ENCODE data around the gene ANGPTL8. TPM values are rescaled to one million over a fixed set of nuclear protein-coding genes. Genes with fewer than 3 reads are reported as not detected.

Gene ANGPTL8
- not detected for polyA plus RNA-seq

GRCh38 chr19:11239377-11240000 is at the start of gene ANGPTL8:
Gene ANGPTL8 (plus strand): TSS chr19:11239619. CDS start chr19:11239638, 19 bp downstream.
- Mint-ChIP-seq H3K4me1 (peaks cover 5 to 7% of the 10 kb centered on the region in 2 donors), H3K27me3 (ENCODE audit: low read depth in 3 of 3) (peaks cover 0 to 9% (median 4%) of the 10 kb centered on the region in 3 donors), H3K4me3 (no peak within 1 kb of the TSS), H3K27ac (no peak within 1 kb of the TSS), H3K9me3 (peaks cover 7 to 15% (median 10%) of the 10 kb centered on the region in 6 donors), H3K36me3 (peaks cover 0 to 10% (median 4%) of the 10 kb centered on the region in 3 donors)
- DNase-seq: no peak

- no peak for DNase-seq
- no peaks in the 10 kb centered on the region for H3K9me3 Mint-ChIP-seq
- H3K4me3 Mint-ChIP-seq: no peak overlapping the region
- H3K36me3 Mint-ChIP-seq: no peaks in the 10 kb centered on the region
- no peaks in the 10 kb centered on the region for H3K27me3 Mint-ChIP-seq (ENCODE audit: low read depth in 3 of 3)
- no peaks in the 10 kb centered on the region for H3K4me1 Mint-ChIP-seq
- no peak overlapping the region for H3K27ac Mint-ChIP-seq
Measured at GRCh38 chr19:11190501-11190900, 48.9 kb upstream of the ANGPTL8 start.

- Mint-ChIP-seq H3K27me3 (ENCODE audit: low read depth in 3 of 3) (no peaks in the 10 kb centered on the region), H3K9me3 (no peaks in the 10 kb centered on the region), H3K27ac (no peak overlapping the region), H3K36me3 (no peaks in the 10 kb centered on the region), H3K4me1 (peaks cover 0 to 2% of the 10 kb centered on the region in 2 donors), H3K4me3 (no peak overlapping the region)
- no peak for DNase-seq
Measured at GRCh38 chr19:11191273-11191755, 48.1 kb upstream of the ANGPTL8 start.

- no peak overlapping the region for H3K4me3 Mint-ChIP-seq
- peaks cover 0 to 5% of the 10 kb centered on the region in 2 donors for H3K4me1 Mint-ChIP-seq
- H3K27me3 Mint-ChIP-seq (ENCODE audit: low read depth in 3 of 3): no peaks in the 10 kb centered on the region
- DNase-seq: no peak
- H3K27ac Mint-ChIP-seq: no peak overlapping the region
- no peaks in the 10 kb centered on the region for H3K9me3 Mint-ChIP-seq
- no peaks in the 10 kb centered on the region for H3K36me3 Mint-ChIP-seq
Measured at GRCh38 chr19:11191934-11192333, 47.5 kb upstream of the ANGPTL8 start.

- Mint-ChIP-seq H3K9me3 (no peaks in the 10 kb centered on the region), H3K27ac (no peak overlapping the region), H3K4me3 (no peak overlapping the region), H3K36me3 (no peaks in the 10 kb centered on the region), H3K27me3 (ENCODE audit: low read depth in 3 of 3) (peaks cover 0 to 3% (median 0%) of the 10 kb centered on the region in 3 donors), H3K4me1 (peaks cover 6 to 9% of the 10 kb centered on the region in 2 donors)
- no peak for DNase-seq
Measured at GRCh38 chr19:11192957-11193939, 46.2 kb upstream of the ANGPTL8 start.

GRCh38 chr19:11194173-11194572 is 45.2 kb upstream of the ANGPTL8 start:
- DNase-seq: no peak
- Mint-ChIP-seq H3K9me3 (no peaks in the 10 kb centered on the region), H3K27ac (no peak overlapping the region), H3K4me1 (peaks cover 6 to 9% of the 10 kb centered on the region in 2 donors), H3K27me3 (ENCODE audit: low read depth in 3 of 3) (peaks cover 0 to 3% (median 0%) of the 10 kb centered on the region in 3 donors), H3K36me3 (no peaks in the 10 kb centered on the region), H3K4me3 (no peak overlapping the region)

- Mint-ChIP-seq H3K4me1 (peaks cover 6 to 9% of the 10 kb centered on the region in 2 donors), H3K9me3 (no peaks in the 10 kb centered on the region), H3K27ac (no peak overlapping the region), H3K4me3 (no peak overlapping the region), H3K27me3 (ENCODE audit: low read depth in 3 of 3) (peaks cover 0 to 3% (median 0%) of the 10 kb centered on the region in 3 donors), H3K36me3 (no peaks in the 10 kb centered on the region)
- no peak for DNase-seq
Measured at GRCh38 chr19:11194656-11195558, 44.5 kb upstream of the ANGPTL8 start.

GRCh38 chr19:11195681-11196080 is 43.7 kb upstream of the ANGPTL8 start:
- no peaks in the 10 kb centered on the region for H3K9me3 Mint-ChIP-seq
- peaks cover 0 to 3% (median 0%) of the 10 kb centered on the region in 3 donors for H3K27me3 Mint-ChIP-seq (ENCODE audit: low read depth in 3 of 3)
- H3K36me3 Mint-ChIP-seq: no peaks in the 10 kb centered on the region
- DNase-seq: no peak
- H3K4me3 Mint-ChIP-seq: peak overlapping the region in 4 of 5 donors; percentile 42 to 67 (median 47)
- H3K4me1 Mint-ChIP-seq: peaks cover 6 to 9% of the 10 kb centered on the region in 2 donors
- no peak overlapping the region for H3K27ac Mint-ChIP-seq

GRCh38 chr19:11196406-11197287 is 42.8 kb upstream of the ANGPTL8 start:
- Mint-ChIP-seq H3K27ac (peak overlapping the region in 1 of 6 donors; percentile 55), H3K4me3 (peak overlapping the region; percentile 60 to 78 (median 70)), H3K27me3 (ENCODE audit: low read depth in 3 of 3) (peaks cover 0 to 3% (median 0%) of the 10 kb centered on the region in 3 donors), H3K36me3 (no peaks in the 10 kb centered on the region), H3K9me3 (no peaks in the 10 kb centered on the region), H3K4me1 (peaks cover 6 to 9% of the 10 kb centered on the region in 2 donors)
- DNase-seq: no peak

- H3K4me1 Mint-ChIP-seq: peaks cover 6 to 9% of the 10 kb centered on the region in 2 donors
- H3K36me3 Mint-ChIP-seq: no peaks in the 10 kb centered on the region
- H3K27me3 Mint-ChIP-seq (ENCODE audit: low read depth in 3 of 3): peaks cover 0 to 3% (median 0%) of the 10 kb centered on the region in 3 donors
- H3K27ac Mint-ChIP-seq: peak within 1 kb of the TSS in 4 of 6 donors; percentile 28 to 85 (median 46)
- DNase-seq: peak; percentile 78 to 84 (median 81)
- H3K9me3 Mint-ChIP-seq: no peaks in the 10 kb centered on the region
- peak within 1 kb of the TSS; percentile 80 to 90 (median 85) for H3K4me3 Mint-ChIP-seq
Measured at GRCh38 chr19:11197291-11198174, 41.9 kb upstream of the ANGPTL8 start, which contains the start of gene KANK2. Gene KANK2 (minus strand): TSS chr19:11197545. CDS start chr19:11194511, 3,034 bp downstream.

GRCh38 chr19:11198175-11198534 is 41.3 kb upstream of the ANGPTL8 start:
- H3K9me3 Mint-ChIP-seq: no peaks in the 10 kb centered on the region
- no peaks in the 10 kb centered on the region for H3K36me3 Mint-ChIP-seq
- peaks cover 6 to 9% of the 10 kb centered on the region in 2 donors for H3K4me1 Mint-ChIP-seq
- peak overlapping the region in 3 of 6 donors; percentile 28 to 85 (median 36) for H3K27ac Mint-ChIP-seq
- peaks cover 0 to 4% (median 0%) of the 10 kb centered on the region in 3 donors for H3K27me3 Mint-ChIP-seq (ENCODE audit: low read depth in 3 of 3)
- peak in 1 of 3 donors; percentile 9 for DNase-seq
- peak overlapping the region; percentile 80 to 90 (median 85) for H3K4me3 Mint-ChIP-seq
